Left hindlimb (tissue), 1 donor: ENCODE measurements around the gene VDR.
"Not testable (repeated sequence)": the region's sequence is repeated elsewhere in the genome, so short reads cannot be mapped to it uniquely, and the experiment has no call there.

Source experiments
- DNase-seq: peaks from one replicate; pipeline ENCODE4 v3.0.0-alpha.2; 2018

The VDR gene

DNA sequence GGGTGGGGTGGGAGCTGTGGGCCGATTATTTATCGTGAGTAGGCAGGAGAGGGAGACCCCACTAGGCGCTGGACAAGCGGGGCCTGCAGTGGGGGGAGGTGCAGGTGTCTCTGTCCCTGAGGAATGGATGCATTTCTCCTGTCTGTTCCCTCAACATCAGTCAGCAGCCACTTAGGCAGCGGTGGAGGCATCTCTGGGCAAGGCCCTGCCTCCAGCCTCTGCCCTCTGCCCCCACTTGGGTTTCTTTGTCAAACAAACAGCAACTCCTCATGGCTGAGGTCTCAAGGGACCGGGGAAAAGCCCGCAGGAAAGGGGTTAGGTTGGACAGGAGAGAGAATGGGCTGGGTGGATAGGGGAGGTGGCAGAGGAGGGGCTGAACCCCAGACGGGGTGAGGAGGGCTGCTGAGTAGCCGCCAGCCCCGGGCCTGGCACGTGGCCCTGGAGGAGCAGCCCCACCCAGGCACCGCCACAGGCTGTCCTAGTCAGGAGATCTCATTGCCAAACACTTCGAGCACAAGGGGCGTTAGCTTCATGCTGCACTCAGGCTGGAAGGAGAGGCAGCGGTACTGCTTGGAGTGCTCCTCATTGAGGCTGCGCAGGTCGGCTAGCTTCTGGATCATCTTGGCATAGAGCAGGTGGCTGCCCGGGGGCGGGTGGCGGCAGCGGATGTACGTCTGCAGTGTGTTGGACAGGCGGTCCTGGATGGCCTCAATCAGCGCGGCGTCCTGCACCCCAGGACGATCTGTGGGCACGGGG, 60.4 kb downstream of the VDR start:
- DNase-seq, result no peak

- no peak for DNase-seq
Observed at GRCh38 chr12:47843226-47843980, 61.4 kb downstream of the VDR start.

DNA sequence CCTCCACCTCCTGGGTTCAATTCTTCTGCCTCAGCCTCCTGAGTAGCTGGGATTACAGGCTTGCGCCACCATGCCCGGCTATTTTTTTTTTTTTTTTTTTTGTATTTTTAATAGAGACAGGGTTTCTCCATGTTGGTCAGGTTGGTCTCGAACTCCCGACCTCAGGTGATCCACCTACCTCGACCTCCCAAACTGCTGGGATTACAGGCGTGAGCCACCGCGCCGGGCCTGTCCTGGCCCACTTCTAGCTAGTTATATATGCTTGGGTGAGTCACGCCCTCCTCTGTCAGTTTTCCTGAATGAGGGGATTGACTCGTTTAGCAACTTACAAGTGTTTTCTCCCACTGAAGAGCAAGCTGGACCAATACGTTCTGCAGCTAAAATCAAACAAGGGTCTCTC, 62.3 kb downstream of the VDR start:
- not testable (repeated sequence) for DNase-seq

DNA sequence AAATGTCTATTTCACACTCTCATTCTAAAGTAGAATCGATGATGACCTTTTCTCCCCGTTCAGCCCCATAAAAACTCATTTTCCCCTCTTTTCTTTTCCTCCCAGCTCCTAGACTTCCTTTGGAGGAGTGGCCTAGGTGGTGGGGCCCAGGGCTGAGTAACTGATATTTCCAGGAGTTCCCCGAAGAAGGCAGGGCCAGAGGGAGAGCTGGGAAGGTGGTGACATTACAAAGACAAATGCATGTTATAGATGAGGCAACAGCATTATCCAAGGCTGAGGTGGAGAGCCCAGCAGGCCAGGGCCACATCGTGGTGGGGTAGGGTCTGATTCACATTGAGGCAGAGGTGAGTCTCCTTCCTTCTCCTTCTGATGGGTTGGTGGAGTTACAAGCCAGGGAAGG, 62.9 kb downstream of the VDR start:
- DNase-seq, result no peak

- no peak for DNase-seq
Observed at GRCh38 chr12:47841501-47841900, 63.3 kb downstream of the VDR start.

GRCh38 chr12:47840571-47840970, 64.2 kb downstream of the VDR start:
- DNase-seq, result no peak

GRCh38 chr12:47839214-47839876, 65.4 kb downstream of the VDR start:
- no peak for DNase-seq

DNA sequence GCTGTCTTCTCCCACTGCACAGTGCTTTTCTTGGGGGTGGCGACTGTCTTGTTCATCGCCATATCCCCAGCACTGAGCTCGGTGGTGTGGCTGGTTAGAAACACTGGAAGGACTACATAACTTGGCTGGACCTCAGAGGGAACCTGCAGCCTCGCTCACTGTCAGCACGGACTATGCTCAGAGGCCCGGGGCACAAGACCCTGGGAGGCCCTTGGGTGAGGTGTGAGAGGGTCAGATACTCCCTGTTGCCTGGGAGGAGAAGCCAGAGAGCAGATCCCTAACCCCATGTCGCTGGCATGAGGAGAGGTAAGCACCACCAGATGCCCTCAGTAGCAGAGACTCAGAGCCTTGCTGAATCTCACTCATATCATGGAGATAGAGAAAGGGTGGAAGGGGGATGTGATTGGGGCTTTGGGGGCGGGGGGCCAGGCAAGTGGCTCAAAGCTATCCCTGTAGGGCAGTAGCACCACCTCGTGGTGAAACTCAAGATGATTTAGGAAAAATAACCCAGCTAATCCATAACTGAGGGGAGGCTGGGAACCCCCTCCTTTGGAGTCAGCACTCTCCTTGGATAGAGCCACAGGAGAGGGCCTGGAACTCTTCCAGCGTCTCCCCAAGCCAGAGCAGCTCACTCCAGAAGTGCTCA, 66.4 kb downstream of the VDR start:
- DNase-seq, result no peak

- no peak for DNase-seq
Observed at GRCh38 chr12:47837190-47838171, 67.3 kb downstream of the VDR start.

DNA sequence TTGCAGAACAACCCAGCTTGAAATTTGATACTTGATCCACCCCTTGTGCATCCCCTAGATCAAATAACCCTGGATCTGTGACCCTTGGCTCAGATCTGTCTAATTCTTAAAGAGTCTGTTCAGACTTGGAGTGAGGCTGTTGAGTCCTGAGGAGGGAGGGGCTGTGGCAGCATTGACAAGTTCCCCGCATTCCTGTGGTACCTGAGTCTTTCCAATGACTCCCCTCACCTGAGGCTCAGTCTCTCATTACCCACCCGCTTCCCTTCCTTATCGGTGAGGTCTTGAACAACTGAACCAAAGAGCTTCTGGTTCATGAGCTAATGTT, 69.0 kb downstream of the VDR start:
- DNase-seq, result no peak

GRCh38 chr12:47835006-47835830, 69.6 kb downstream of the VDR start:
- no peak for DNase-seq

DNA sequence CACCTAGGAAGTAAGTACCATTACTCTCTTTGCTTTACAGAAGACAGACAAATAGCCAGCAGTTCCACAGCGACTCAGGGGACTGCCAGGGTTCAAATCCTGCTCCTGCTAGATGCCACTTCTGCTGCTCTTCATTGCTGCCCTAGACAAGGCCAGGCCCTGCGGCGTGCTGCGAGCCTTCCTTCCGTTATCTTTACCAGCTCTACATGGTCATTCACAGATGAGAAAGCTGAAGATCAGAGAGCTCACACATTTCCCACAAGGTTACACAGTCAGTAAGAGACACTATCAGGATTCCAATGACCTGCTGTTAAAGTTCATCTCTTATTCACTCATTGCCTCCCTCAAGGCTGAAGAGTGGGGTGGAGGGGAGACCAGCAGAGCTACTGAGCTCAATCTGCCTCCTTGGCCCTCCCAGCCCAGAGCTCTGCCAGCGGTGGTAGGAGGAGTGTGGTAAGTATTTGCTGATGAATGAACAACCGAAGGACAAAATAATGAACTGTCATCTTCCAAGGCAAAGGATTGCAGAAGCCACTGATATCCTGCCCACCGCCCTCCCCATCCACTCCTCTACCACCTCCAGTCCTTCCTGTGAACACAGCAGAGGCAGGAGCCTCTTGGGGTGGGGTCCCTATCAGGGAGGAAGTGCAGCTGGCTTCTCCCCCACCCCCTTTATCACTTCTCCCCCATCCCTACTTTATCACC, 70.4 kb downstream of the VDR start:
- no peak for DNase-seq

GRCh38 chr12:47833591-47834012, 71.2 kb downstream of the VDR start:
- no peak for DNase-seq

- DNase-seq, result no peak
Observed at GRCh38 chr12:47832263-47832933, 72.4 kb downstream of the VDR start.

- no peak for DNase-seq
Observed at GRCh38 chr12:47829584-47829983, 75.2 kb downstream of the VDR start.

DNA sequence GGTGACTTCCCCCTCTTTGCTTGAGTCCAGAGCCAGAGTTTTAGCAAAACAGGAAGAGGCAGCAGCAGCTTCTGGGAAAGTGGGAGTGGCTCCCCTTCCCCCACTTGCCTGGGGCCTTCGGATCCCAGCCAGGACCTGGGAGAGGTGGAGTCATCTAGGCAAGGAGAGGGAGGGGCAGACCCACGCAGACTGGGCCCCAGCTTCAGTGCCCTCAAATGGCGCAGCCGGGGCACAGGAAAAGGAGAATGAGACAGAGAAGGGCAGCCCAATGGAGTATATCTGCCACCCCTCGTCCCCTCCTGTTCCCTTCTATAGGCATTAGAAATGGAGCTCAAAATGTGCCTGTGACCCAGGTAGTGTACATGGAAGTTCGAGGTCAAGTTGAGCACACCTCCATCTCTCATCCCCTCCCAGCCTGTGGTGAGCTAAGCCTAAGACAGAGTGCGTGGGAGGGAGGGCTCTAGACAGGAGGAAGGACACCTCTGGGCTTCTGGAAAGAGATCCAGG, 75.8 kb downstream of the VDR start:
- peak; percentile 81 for DNase-seq

DNA sequence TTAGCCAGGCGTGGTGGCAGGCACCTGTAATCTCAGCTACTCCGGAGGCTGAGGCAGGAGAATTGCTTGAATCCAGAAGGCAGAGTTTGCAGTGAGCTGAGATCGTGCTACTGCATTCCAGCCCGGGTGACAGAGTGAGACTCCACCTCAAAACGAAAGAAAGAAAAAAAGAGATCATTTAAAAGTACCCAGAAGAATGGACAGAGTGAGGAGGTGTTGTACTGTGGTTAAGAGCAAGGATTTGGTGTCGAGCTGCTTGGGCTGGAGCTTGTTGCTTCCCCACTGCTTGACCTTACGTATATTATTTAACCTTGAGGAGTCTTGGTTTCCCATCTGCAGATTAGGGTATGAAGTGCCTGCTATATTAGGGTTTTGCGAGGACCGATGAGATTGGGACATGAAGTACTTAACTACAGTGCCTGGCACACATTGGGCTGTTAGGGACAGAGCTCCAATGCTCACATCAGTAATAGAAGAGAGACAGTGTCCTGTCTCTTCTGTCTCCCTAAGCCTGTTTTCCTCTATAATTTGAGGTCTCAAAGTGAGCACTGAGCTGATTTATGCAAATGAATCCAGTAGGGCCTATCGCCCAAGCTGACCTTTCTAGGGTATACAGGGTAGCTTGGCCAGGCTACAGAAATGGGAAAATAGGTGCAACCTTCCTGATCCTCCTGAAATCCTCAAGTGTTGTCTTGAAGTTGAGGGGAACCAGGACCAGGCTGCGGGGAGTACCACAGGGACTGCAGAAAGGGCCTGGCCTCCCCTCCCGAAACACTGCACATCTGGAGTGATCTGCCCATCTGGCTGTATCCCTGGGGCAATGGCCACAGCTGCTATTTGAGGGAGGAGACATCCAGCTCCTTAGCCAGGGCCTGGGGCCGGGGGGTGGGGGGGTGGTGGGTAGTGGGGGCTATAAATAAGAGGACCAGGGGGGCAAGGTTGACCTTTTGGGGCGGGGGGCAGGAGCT, 76.5 kb downstream of the VDR start:
- DNase-seq, result peak; percentile 69

GRCh38 chr12:47825173-47825639, 79.6 kb downstream of the VDR start:
- DNase-seq, result no peak
